Measurements from ENCODE around the gene GDPD4. TPM values are rescaled to one million over a fixed set of nuclear protein-coding genes. Genes with fewer than 3 reads are reported as not detected.
A peak's percentile ranks its signal among the peaks of the same experiment; 100 is the strongest.

GDPD4 gene
- total RNA-seq, 1 experiment from 2014 or later: not detected

DNA sequence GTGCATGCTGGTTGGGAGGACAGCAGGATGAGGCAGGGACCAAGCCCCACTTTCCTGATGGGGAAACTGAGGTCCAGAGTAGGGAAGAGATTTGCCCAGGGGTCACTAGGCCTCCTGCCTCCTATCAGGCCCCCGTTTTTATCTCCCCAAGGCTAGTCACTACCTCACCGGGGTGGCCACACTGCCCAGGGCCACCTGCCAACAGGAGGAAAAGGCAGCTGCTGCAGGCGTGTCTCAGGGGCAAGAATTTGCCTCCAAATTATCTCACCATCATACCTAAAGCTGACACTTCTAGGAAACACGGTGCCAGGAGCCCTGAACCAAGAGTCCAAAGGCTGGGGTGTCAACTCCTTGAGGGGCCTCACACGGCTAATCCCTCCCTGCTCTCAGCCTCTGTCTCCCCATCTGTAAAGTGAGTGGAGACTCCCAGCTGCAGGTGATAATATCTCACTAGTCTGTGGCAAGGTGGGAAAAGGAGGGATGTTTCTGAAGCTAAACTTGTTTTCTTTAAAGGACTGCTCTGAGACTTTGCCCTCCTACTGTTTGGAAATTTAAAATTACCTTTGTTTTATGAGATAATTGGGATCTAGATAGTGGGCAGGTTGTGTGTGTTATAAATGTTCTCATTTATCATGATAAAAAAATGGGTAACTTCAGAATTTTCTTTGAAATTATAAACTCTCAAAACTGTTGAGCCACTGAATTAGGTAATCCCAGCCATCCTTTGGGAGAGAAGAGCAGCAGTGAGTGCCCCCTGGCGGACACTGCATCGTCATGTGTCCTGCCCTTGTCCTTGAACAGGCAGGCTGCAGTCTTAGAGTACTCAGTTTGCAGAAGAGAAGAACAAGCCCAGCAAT lies 113.5 kb downstream of the GDPD4 start:
- BruUV-seq (replicated peaks): no TSS peak
- DNase-seq (ENCODE audit: low spot score): peak; percentile 82
- intact Hi-C loops (cut with micrococcal nuclease; ENCODE audit: unreplicated experiment): loop anchor here (1.0 to 2.0 kb wide), 2 partner anchors 61 to 141 kb away; no protein-coding TSS in a partner anchor
- no peak overlapping the region for H3K27ac ChIP-seq (ENCODE audit: low read depth, low read length, poor library complexity, severe bottlenecking)
- H3K27me3 ChIP-seq (replicated peaks; ENCODE audit: insufficient read depth, low read depth, low read length, poor library complexity): no peaks in the 10 kb centered on the region
- H3K4me3 ChIP-seq (ENCODE audit: low read depth, low read length, poor library complexity, severe bottlenecking): no peak overlapping the region
- no peaks in the 10 kb centered on the region for H3K4me1 ChIP-seq (ENCODE audit: insufficient read depth, low read length, poor library complexity, severe bottlenecking)
- CTCF ChIA-PET: interaction anchor here (0.6 to 1.6 kb wide), 4 partner anchors 18 to 414 kb away, joined by 3 to 5 read pairs (median 3); no protein-coding TSS in a partner anchor
- TF ChIP-seq EZH2 (IDR thresholded peaks at IDR 0.05; ENCODE audit: borderline replicate concordance, low read depth, low read length, poor library complexity, severe bottlenecking): no peak
- TF ChIP-seq, protein P1, sequence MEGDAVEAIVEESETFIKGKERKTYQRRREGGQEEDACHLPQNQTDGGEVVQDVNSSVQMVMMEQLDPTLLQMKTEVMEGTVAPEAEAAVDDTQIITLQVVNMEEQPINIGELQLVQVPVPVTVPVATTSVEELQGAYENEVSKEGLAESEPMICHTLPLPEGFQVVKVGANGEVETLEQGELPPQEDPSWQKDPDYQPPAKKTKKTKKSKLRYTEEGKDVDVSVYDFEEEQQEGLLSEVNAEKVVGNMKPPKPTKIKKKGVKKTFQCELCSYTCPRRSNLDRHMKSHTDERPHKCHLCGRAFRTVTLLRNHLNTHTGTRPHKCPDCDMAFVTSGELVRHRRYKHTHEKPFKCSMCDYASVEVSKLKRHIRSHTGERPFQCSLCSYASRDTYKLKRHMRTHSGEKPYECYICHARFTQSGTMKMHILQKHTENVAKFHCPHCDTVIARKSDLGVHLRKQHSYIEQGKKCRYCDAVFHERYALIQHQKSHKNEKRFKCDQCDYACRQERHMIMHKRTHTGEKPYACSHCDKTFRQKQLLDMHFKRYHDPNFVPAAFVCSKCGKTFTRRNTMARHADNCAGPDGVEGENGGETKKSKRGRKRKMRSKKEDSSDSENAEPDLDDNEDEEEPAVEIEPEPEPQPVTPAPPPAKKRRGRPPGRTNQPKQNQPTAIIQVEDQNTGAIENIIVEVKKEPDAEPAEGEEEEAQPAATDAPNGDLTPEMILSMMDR (conservative IDR thresholded peaks at IDR 0.05; ENCODE audit: low read depth, low read length): peak; percentile 98
- H3K9me3 ChIP-seq (ENCODE audit: low read depth, low read length, poor library complexity, severe bottlenecking): no peaks in the 10 kb centered on the region
- no peaks in the 10 kb centered on the region for H3K36me3 ChIP-seq (ENCODE audit: insufficient read depth, low read length, poor library complexity, severe bottlenecking)
- POLR2A ChIA-PET (ENCODE audit: low non-redundant PET): no interaction called here

DNA sequence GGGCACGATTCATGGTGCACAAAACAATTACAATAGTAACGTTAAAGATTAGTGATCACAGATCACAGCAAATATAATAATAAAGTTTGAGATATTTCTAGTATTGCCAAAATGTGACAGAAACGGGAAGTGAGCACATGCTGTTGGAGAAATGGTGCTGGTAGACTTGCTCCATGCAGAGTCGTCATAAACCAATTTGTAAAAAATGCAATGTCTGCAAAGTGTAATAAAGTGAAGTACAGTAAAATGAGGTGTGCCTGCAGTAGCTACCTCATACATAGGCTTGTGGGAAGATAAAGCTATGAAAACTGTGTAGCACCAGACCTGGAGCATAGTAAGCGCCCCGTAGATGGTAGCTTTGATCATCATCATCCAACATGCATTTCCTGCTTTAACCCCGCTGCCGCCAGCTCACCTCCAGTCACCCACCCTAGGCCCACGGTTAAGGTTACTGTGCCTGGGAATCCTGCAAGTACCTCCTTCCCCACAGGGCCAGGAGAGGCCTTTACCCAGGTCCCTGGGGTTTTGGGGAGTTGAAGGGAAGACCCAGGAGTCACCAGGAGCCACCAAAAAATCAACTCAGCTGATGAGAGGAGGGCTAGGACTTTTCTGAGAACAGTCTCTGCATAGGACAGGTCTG lies 114.3 kb downstream of the GDPD4 start:
- Histone ChIP-seq H3K27me3 (replicated peaks; ENCODE audit: insufficient read depth, low read depth, low read length, poor library complexity) (no peaks in the 10 kb centered on the region), H3K9me3 (ENCODE audit: low read depth, low read length, poor library complexity, severe bottlenecking) (no peaks in the 10 kb centered on the region), H3K27ac (ENCODE audit: low read depth, low read length, poor library complexity, severe bottlenecking) (no peak overlapping the region), H3K4me1 (ENCODE audit: insufficient read depth, low read length, poor library complexity, severe bottlenecking) (no peaks in the 10 kb centered on the region), H3K36me3 (ENCODE audit: insufficient read depth, low read length, poor library complexity, severe bottlenecking) (no peaks in the 10 kb centered on the region), H3K4me3 (ENCODE audit: low read depth, low read length, poor library complexity, severe bottlenecking) (no peak overlapping the region)
- BruUV-seq (replicated peaks): no TSS peak
- ChIA-PET POLR2A (ENCODE audit: low non-redundant PET) (no interaction called here), CTCF (interaction anchor here (0.6 to 1.6 kb wide), 5 partner anchors 8 to 415 kb away, joined by 3 to 5 read pairs (median 3); no protein-coding TSS in a partner anchor)
- TF ChIP-seq, protein P1 (conservative IDR thresholded peaks at IDR 0.05; ENCODE audit: low read depth, low read length): no peak
- TF ChIP-seq EZH2 (IDR thresholded peaks at IDR 0.05; ENCODE audit: borderline replicate concordance, low read depth, low read length, poor library complexity, severe bottlenecking): no peak
- intact Hi-C loops (cut with micrococcal nuclease; ENCODE audit: unreplicated experiment): loop anchor here (1.0 kb wide), 1 partner anchor 60 kb away; no protein-coding TSS in a partner anchor
- DNase-seq (ENCODE audit: low spot score): no peak

DNA sequence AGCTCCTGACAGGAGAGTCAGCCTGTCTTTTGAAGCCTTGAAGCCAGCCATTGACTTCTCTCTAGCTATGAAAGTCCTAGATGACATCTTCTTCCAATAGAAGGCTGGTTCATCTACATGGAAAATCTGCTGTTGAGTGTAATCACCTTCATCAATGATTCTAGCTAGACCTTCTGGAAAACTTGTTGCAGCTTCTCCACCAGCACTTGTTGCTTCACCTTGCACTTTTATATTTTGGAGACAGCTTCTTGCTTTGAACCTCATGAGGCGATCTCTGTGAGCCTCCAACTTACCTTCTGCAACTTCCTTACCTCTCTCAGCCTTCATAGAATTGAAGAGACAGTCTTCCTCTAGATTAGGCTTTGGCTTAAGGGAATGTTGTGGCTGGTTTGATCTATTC lies 115.2 kb downstream of the GDPD4 start:
- no peak overlapping the region for H3K27ac ChIP-seq (ENCODE audit: low read depth, low read length, poor library complexity, severe bottlenecking)
- no TSS peak for BruUV-seq (replicated peaks)

More for the DNA sequence above, 115.2 kb downstream of the GDPD4 start:
- intact Hi-C loops (cut with micrococcal nuclease; ENCODE audit: unreplicated experiment): no loop called here
- TF ChIP-seq EZH2 (IDR thresholded peaks at IDR 0.05; ENCODE audit: borderline replicate concordance, low read depth, low read length, poor library complexity, severe bottlenecking): no peak
- TF ChIP-seq, protein P1 (conservative IDR thresholded peaks at IDR 0.05; ENCODE audit: low read depth, low read length): no peak
- no peak for DNase-seq (ENCODE audit: low spot score)
- CTCF ChIA-PET: interaction anchor here (0.6 to 1.2 kb wide), 2 partner anchors 9 to 139 kb away, joined by 3 to 7 read pairs; no protein-coding TSS in a partner anchor
- Histone ChIP-seq H3K27me3 (replicated peaks; ENCODE audit: insufficient read depth, low read depth, low read length, poor library complexity) (no peaks in the 10 kb centered on the region), H3K36me3 (ENCODE audit: insufficient read depth, low read length, poor library complexity, severe bottlenecking) (no peaks in the 10 kb centered on the region), H3K9me3 (ENCODE audit: low read depth, low read length, poor library complexity, severe bottlenecking) (no peaks in the 10 kb centered on the region), H3K4me3 (ENCODE audit: low read depth, low read length, poor library complexity, severe bottlenecking) (no peak overlapping the region), H3K4me1 (ENCODE audit: insufficient read depth, low read length, poor library complexity, severe bottlenecking) (no peaks in the 10 kb centered on the region)
- POLR2A ChIA-PET (ENCODE audit: low non-redundant PET): interaction anchor here (0.7 kb wide), 1 partner anchor 16 kb away, joined by 3 read pairs; no protein-coding TSS in a partner anchor
